GM19328 (cell line): ENCODE data around the gene TMEM41B.

Source experiments
- ATAC-seq: cut with Tn5 transposase; IDR thresholded peaks from one replicate; pipeline ENCODE4 v1.9.1; 2021; ENCODE audit warnings: mild to moderate bottlenecking, moderate library complexity; ENCODE audit not compliant: unreplicated experiment

TMEM41B gene

DNA sequence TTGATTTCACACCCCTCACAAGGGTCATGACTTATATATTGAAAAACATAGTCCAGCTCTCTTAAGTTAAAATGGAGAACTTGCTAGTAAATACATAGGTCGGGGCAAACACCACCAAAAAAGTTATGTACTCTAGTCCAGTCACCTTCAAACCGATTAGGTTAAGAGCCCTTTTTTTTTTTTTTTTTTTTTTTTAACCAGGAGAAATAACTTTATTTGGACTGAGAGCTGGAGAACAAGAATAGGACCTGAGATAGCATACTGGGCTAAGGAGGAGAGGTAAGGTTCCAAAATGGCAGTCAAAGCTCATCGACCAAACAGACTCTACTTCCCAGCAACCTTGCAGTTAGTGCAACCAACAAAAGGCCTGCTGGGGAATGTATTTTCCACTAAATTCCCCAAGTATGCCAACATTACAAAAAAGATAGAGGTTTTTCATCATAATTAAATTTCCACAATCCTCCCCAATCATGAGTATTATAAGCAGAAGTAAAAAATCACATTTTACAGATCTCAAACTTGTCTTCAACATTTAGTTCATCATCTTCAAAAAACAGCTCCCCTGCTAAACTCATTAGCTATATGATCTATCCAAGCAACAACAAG, 3.8 kb downstream of the TMEM41B start:
- no peak for ATAC-seq

DNA sequence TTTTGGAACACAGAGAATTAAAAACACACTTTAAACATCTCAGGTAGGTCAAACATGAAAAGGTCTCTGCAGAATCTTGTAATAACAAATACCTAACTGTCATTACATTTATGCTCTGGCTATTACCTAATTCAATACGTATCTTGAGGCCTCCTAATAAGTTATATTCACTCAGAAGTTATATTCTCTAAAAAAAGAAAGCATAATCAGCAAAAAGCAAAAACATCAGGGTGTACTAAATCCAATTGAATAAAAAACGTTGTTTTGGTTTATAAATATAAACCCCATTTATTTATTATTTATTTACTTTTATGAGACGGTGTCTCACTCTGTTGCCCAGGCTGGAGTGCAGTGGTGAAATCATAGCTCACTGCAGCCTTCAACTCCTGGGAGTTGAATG, 10.2 kb downstream of the TMEM41B start:
- ATAC-seq = no peak

DNA sequence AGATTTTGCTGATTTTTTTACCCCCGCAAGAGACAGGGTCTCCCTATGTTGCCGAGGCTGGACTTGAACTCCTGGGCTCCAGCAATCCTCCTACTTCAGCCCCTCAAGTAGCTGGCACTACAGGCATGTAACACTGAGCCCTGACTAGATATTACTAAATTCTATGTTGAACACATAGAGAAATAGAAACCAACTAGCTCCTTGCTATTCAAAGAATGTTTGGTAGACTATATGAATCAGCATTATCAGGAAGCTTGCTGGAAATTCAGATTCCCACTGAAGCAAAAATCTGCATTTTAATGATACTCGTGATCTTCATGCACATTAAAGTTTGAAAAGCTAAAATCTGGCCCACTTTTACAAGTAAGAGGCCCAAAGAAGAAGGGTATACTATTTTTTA, 11.9 kb downstream of the TMEM41B start:
- no peak for ATAC-seq

DNA sequence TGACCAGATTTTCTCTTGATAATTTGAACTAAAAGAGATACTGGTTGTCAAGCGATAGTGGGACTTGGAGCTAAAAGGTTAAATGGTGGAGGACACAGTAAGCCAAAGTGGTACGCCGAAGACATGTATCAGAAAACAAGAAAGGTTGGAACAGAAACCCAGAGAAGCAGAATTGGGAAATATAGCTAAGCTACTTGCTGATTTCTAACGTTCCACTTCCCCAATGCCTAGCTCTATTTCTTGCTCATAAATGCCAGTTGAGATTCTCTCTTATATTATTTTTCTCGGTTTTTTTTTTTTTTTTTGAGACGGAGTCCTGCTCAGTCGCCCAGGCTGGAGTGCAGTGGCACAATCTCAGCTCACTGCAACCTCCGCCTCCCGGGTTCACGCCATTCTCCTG, 12.7 kb downstream of the TMEM41B start:
- ATAC-seq = no peak

DNA sequence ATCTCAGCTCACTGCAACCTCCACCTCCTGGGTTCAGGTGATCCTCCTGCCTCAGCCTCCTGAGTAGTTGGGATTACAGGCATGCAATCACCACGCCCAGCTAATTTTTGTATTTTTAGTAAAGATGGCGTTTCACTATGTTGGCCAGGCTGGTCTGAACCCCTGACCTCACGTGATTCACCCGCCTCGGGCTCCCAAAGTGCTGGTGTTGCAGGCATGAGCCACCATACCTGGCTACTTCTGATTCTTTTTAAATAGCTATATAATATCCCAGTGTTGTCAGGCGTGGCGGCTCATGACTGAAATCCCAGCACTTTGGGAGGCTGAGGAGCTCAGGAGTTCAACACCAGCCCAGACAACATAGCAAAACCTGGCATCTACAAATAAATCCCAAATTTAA, 20.7 kb downstream of the TMEM41B start:
- ATAC-seq = no peak

DNA sequence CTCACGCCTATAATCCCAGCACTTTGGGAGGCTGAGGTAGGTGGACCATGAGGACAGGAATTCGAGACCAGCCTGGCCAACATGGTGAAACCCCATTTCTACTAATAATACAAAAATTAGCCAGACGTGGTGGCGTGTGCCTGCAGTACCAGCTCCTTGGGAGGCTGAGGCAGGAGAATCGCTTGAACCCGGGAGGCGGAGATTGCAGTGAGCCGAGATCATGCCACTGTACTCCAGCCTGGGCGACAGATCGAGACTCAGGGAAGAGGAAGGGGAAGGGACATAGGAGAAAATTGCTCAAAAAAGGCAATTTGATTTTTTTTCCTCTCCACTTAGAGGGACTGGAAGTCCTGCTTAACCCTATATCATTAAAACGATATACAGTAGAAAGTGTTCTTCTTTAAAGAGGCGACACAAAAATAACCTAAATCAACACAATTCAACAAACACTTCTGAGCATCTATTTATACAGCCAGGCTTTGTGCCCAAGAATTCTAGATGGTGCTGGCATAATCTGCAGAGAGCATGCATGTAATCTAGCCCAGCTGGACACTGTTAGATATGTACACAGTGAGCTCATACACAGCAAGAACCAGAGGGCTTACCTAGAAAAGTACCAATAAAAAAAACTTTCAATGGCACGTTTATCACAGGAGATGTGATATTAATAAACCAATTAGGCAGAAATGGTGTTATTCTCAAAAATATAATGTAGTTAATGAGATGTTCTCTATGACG, 28.4 kb downstream of the TMEM41B start:
- ATAC-seq = no peak

DNA sequence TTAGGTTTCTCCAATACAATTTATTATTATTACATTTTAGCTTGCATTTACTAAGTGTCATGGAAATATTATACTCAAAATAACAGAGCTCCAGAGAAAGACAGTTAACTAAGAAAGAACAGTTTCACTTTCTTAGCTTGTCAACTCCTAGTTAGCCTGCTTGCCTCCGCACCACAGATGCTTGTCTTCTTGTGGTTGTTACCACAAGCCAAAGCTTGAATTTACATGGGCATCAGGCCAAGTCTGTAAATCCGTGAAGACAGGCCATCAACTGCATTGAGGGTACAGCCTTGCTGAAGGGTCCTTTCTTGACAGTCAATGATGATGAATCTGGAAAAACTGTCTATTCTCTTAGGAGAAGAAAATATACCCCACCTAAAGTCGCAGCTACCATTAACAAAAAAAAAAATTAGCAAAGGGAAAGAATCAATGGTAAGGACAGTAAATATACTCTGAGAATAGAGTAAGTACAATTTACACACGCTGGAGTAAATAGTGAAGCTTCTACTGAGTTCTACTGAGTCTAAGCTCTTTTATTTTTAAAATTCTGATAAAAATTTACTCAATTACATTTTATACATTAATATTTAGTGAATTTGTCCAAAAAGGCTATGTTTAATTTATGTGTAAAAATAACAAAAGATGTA, 33.6 kb downstream of the TMEM41B start:
- ATAC-seq = peak; percentile 90

DNA sequence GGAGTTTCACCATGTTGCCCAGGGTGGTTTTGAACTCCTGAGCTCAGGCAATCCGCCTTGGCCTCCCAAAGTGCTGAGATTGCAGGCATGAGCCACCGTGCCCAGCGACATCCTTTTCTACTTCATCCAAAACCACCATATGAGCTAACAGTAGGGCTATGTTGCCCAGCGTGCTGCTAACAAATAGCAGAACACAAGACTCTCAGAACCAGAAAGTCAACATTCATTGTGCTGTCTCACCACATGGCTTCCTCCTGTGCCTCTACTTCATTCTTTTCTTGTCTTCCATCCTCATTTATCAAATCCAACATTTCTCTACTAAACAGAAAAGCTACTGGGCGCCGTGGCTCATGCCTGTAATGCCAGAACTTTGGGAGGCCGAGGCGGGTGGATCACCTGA, 37.2 kb downstream of the TMEM41B start:
- ATAC-seq = no peak

DNA sequence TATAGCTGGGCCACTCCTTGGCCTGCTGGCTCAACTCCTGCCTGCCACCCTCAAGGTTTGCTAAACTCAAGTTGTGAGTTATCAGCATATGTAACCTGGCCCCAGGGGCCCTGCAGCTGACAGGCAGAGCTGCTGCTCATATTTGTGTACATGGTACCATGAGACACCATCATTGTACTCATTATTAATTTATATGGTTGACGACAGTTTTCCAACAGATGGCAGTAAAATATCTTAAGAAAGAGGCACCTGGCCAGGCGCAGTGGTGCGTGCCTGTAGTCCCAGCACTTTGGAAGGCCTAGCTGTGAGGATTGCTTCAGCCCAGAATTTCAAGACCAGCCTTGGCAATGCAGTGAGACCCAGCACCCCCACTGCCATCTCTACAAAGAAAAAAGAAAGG, 37.8 kb downstream of the TMEM41B start:
- ATAC-seq = no peak

DNA sequence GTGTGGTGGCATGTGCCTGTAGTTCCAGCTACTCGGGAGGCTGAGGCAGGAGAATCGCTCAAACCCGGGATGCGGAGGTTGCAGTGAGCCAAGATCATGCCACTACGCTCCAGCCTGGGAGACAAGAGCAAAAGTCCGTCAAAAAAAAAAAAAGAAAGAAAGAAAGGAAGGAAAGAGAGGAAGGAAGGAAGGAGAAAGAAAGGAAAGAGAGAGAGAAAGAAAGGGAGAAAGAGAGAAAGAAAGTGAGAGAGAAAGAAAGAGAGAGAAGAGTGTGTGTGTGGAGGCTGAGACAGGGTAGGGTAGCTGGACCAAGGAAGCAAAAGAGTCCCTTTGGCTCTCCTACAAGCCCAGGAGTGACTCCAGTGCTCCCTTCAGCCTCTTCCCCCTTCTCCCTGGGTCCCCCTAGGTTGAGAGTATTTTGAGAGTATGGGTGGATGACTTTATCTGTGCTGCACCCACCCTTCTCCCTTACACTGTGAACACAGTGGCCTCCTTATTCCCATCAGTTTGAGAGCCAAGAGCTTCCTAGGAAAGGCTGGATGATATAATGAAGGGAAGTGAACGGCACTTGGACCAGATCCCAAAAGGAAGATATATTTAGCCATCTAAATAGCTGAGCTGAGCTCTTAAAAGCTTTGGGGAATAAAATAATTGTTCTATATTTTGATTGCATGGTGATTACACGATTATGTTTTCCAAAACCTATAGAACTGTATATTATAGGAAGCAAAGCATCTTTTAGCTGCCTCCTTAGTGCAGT, 39.7 kb downstream of the TMEM41B start:
- no peak for ATAC-seq

DNA sequence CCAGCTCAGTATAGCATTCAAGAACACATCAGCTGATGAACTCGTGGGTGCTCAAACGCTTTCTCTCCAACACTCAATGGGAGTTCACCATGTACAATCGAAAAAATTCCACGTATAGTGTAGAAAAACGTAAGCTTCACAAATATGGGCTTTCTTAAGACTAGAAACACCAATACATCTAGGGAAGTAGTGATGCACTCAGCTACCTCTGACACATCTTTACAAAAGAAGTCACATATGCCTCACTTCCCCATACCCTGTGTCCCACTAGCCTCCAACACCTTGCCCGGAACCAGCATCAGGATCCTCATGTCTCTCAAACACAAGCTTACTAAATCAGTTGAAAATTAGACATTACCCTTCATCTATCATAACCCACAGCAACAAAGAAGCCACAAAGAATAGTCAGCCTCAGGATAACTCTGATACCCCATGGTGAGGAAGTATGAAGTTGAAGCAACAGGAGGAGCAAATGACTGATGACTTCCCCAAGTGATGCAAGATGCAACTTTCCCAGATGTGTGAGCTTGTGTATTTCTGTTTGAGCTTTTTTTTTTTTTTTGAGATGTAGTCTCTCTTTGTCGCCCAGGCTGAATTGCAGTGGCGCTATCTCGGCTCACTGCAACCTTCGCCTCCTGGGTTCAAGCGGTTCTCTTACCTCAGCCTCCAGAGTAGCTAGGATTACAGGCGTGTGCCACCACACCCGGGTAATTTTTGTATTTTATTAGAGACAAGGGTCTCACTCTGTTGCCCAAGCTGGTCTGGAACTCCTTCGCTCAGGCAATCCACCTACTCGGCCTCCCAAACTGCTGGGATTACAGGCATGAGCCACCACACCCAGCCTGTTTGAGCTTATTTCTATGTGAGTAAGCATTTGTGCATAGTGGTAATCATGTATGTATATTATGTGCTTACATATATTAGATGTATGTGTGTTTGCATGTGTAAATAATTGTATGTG, 40.7 kb downstream of the TMEM41B start:
- no peak for ATAC-seq

DNA sequence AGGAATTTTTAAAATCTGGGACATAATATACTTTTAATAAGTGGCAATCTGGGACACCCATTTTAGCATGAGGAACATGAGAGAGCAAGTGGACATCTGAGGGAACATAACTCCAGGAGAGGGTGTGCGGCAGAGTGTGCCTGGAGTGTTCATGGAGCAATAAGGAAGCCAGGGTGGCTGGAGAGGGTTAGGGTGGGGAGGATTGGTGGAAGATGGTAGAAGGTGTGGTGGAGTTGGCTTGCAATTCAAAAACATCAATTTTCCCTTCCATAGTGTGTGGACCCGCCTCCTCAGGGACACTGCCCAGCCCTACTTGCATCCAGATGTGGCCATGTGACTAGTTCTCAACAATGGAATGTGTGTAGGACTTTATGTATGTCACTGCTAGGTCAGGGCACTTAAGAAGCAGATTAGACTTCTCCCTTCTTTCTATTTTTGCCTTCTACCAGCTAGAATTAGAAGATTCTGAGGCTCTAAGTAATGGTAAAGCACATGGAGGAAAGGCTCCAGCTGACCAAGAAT, 44.8 kb downstream of the TMEM41B start:
- ATAC-seq = no peak

DNA sequence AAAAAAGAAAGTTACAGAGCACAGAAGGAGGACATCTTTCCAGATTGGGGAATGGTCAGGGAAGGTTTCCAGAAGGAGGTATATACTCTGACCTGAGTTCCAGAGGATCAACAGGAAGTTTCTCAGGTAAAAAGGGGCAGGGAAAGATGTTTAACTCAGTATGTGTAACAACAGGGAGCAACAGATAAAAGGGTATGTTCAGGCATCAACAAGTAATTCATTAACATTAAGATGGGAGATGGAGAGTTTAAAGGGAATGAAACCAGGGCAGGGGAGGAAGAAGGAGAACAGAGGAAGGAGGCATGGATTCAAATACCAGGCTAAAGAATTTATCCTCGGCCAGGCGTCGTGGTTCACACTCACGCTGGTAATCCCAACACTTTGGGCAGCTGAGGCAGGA, 46.7 kb downstream of the TMEM41B start:
- no peak for ATAC-seq

DNA sequence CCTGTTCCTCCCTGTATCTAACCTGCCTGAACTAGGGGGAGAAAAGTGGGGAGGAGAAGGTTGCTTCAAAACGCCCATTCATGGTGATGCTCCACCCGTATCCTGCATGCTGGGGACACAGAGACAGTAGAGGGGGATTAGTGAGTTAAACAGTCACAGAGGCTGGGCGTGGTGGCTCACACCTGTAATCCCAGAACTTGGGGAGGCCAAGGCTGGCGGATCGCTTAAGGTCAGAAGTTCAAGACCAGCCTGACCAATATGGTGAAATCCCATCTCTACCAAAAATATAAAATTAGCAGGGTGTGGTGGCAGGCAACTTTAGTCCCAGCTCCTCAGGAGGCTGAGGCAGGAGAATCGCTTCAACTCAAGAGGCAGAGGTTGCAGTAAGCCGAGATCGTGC, 47.5 kb downstream of the TMEM41B start:
- no peak for ATAC-seq

DNA sequence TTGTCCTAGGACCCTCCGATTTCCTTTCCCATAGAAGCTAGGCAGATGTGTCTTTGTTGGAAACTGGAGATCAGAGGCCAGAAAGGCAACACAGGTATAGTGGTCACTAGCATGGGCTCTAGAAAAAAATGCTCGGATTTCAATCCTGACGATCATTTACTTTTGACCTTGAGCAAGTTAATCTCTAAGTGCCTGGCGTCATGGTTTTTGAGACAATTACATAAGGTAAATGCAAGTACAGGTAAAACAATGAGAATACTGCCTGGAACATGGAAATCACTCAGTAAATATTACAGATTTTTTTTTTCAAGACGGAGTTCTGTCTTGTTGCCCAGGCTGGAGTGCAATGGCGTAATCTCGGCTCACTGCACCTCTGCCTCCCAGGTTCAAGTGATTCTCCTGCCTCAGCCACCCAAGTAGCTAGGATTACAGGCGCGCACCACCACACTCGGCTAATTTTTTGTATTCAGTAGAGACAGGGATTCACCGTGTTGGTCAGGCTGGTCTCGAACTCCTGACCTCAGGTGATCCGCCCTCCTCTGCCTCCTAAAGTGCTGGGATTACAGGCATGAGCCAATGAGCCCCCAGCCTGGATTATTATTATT, 48.2 kb downstream of the TMEM41B start:
- no peak for ATAC-seq

DNA sequence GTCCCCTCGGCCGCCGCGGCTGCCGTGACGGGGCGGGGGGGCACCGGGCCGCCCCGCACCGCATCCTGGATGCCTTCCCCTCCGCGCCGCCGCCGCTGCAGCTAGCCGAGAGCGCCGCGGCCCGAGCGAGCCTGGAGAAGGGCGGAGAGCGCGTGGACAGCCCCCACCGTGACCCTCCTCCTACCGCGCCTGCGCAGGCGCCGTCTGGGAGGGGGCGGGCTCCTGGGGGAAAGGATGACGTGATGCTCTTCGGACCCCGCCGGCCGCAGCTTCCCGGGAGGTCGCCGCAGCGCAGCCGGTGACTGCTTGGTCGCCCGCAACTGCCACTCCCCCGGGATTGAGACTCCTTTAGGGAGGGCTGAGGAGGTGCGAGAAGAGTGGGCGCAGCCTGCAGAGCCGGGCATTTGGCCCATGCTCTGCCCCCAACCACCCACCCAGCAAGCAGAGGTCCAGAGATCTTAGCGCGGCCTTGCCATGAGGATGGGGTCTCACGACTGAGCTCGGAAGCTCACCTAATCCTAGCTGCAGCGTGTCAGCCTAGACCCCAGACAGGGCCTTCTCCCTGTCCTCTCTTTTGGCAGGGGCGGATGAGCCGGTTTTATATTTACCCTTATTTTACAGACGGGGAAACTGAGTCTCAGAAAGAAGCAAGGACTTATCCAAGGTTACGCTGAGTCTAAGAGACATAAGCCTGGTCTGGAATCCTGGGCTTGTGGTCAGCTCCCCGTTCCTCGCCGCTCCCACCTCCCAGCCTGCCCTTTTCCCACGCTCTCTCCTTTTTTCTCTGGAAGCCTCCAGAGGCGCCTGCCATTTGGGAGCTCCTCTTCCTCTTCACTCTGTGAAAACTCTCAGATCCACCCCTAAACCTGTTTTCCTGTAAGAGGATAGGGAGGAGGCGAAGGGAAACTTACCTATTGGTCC, 48.9 kb downstream of the TMEM41B start, which contains the start of gene DENND5A:
DENND5A (minus strand) TSS at position 140 of the 921 bp plus-strand sequence. CDS start 281 bp downstream, outside the sequence.
- peak; percentile 39 for ATAC-seq

DNA sequence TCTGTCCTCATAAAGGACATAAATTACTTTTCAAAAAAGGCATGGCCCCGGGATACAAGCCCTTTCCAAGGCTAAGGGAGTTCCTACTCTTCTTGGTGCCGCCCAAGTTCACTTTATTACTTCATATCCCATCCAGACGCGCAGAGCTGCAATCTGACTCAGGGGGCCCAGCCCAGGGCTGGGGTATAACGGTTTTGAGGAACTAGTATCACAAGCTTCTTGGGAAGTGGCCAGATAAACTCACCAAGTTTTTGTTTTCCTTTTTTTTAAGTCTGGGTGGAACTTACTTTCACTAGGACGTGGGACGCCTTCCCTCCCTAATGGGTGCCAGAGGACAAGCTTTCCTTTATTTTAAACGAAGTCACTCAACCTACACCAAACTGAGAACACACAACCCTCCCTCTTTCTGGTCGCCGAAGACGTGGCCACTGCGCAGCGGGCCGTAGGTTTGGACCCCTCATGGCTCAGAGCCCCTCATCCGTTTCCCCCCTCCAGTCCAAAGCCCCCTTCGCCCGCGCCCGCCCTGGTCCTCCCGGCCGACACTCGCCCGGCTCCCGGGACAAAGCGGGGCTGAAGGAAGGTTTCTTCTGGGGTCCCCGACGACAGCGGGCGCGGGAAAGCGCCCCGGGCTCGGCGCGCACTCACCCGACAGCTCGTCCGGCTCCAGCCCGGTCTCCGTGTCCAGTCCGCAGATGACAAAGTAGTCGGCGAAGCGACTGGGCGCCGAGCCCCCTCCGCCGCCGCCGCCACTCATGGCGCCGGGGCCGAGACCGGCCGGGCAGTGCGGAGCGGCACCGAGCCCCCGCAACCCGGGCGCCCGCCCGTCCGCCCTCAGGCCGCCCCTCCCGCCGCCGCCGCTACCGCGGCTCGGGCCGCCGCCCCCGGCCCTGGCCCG, 49.8 kb downstream of the TMEM41B start:
- peak; percentile 22 for ATAC-seq
